Osteoblast (primary cell): Measurements from ENCODE around the gene SLC18A2. TPM values are rescaled to one million over a fixed set of nuclear protein-coding genes. Genes with fewer than 3 reads are reported as not detected.

Experiments
- DNase-seq: peaks from one replicate; pipeline ENCODE4 v3.0.0; 2011; ENCODE audit warnings: low spot score, mixed read lengths; ENCODE audit not compliant: insufficient read length; ENCODE audit errors: missing footprints
- H2AFZ ChIP-seq: 2 replicates; pipeline ENCODE4 v1.6.0; 2011; ENCODE audit warnings: mild to moderate bottlenecking, low read length
- H3K27ac ChIP-seq: 2 replicates; pipeline ENCODE4 v1.5.1; 2011; ENCODE audit warnings: mild to moderate bottlenecking, low read depth, low read length, moderate library complexity
- H3K27me3 ChIP-seq: 2 replicates; pipeline ENCODE4 v1.6.0; 2012; ENCODE audit warnings: mild to moderate bottlenecking, control low read depth, inconsistent platforms, low read length, moderate library complexity; ENCODE audit not compliant: insufficient read depth
- H3K36me3 ChIP-seq: 2 replicates; pipeline ENCODE4 v1.5.1; 2011; ENCODE audit warnings: mild to moderate bottlenecking, low read length, control low read depth, moderate library complexity; ENCODE audit not compliant: insufficient read depth
- H3K4me1 ChIP-seq: 2 replicates; pipeline ENCODE4 v1.5.1; 2011; ENCODE audit warnings: mild to moderate bottlenecking, low read length, control low read depth, moderate library complexity; ENCODE audit not compliant: insufficient read depth
- H3K4me2 ChIP-seq: 2 replicates; pipeline ENCODE4 v1.6.0; 2011; ENCODE audit warnings: mild to moderate bottlenecking, low read length; ENCODE audit not compliant: insufficient read depth
- H3K4me3 ChIP-seq: fragments of 200-600 bp; sonication (generic); 3 replicates; pipeline ENCODE4 v1.5.1; 2012; ENCODE audit warnings: mild to moderate bottlenecking, low read length, inconsistent platforms; ENCODE audit not compliant: insufficient read depth
- H3K79me2 ChIP-seq: 2 replicates; pipeline ENCODE4 v1.6.0; 2012; ENCODE audit warnings: mild to moderate bottlenecking, low read length, control low read depth, inconsistent platforms; ENCODE audit not compliant: insufficient read depth
- H3K9me3 ChIP-seq: 2 replicates; pipeline ENCODE4 v1.5.1; 2011; ENCODE audit warnings: low read depth, low read length, control low read depth
- H4K20me1 ChIP-seq: 2 replicates; pipeline ENCODE4 v1.6.0; 2012; ENCODE audit warnings: mild to moderate bottlenecking, low read length, control low read depth; ENCODE audit not compliant: insufficient read depth
- total RNA-seq: library from RNA; depleted of rRNA; stranded (reverse); fragments of >200 nt; gene quantifications from 2 replicates; pipeline ENCODE4 v1.2.3, GENCODE V29; 2012
- TF ChIP-seq, protein P1 (sequence below): IDR thresholded peaks from 2 replicates; pipeline ENCODE4 v1.5.1; 2011; ENCODE audit warnings: mild to moderate bottlenecking, low read depth, low read length, moderate library complexity; ENCODE audit errors: extremely low read depth

SLC18A2 gene
- total RNA-seq, 1 donor = not detected

DNA sequence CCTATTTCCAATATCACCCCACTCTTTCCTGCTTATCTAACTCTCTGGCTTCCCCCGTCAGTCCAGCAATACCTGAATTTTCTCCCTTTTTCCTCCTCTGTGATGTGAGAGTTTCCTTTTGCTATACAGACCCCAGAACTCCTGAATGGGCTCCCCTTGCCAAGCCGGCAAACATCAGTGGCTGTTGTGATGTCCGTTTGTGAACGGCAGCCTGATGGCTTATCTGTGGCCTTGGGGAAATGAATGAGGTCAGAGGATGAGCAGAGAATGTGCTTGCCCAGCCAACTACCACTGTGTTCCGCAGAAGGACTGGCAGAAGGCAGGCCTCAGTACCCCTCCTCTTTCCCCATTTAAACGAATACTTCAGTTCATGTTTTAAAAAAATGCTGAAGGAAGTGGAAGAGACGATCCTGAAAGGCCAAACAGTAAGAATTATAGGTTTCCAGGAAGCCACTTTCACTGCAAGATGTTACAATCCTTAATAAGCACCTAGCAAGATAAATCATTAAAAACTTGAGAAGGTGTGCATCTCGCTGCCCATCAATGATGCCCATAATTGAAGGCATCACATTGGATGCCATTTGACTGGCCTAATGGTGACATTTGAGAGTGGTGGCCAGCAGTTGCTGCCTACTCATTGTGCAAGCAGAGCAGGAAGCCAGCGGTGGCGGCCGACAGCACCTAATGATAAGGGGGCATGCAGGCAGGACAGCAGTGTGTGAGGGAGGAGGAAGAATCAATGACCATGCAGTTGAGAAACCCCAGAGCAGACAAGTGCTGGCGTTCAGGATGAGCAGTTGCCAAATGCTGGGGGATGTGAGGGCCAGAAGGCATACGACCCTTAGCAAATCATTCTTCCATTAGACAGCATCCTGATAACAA is 31.5 kb downstream of the SLC18A2 start:
- Histone ChIP-seq H3K79me2 (no peaks in the 10 kb centered on the region), H3K36me3 (no peaks in the 10 kb centered on the region), H3K27me3 (no peaks in the 10 kb centered on the region), H2AFZ (no peak overlapping the region), H3K27ac (no peak overlapping the region), H3K9me3 (no peaks in the 10 kb centered on the region), H3K4me2 (no peak overlapping the region), H3K4me1 (no peaks in the 10 kb centered on the region), H3K4me3 (no peak overlapping the region), H4K20me1 (peaks cover 2% of the 10 kb centered on the region)
- no peak for DNase-seq
- TF ChIP-seq, protein P1, sequence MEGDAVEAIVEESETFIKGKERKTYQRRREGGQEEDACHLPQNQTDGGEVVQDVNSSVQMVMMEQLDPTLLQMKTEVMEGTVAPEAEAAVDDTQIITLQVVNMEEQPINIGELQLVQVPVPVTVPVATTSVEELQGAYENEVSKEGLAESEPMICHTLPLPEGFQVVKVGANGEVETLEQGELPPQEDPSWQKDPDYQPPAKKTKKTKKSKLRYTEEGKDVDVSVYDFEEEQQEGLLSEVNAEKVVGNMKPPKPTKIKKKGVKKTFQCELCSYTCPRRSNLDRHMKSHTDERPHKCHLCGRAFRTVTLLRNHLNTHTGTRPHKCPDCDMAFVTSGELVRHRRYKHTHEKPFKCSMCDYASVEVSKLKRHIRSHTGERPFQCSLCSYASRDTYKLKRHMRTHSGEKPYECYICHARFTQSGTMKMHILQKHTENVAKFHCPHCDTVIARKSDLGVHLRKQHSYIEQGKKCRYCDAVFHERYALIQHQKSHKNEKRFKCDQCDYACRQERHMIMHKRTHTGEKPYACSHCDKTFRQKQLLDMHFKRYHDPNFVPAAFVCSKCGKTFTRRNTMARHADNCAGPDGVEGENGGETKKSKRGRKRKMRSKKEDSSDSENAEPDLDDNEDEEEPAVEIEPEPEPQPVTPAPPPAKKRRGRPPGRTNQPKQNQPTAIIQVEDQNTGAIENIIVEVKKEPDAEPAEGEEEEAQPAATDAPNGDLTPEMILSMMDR = no peak

DNA sequence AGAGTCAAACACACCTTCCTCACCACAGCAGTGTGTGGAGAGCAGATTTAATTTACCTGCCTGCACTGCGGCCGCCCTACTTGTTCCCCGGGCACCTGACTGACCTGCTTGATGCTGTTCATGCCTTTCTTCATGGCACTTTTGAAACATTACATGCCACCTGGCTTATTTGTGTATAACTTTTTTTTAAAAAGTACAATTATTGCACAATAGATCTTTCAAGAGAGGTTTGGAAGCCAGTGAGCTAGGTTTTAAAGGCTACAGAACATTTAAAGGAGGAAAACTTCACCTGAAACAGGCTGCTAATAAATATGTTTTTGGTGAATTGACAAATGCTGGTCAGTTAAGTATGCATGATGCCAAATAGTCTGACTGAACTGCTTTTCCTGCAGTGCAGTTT is 33.1 kb downstream of the SLC18A2 start:
- TF ChIP-seq, protein P1 = no peak
- no peaks in the 10 kb centered on the region for H3K27me3 ChIP-seq

DNA sequence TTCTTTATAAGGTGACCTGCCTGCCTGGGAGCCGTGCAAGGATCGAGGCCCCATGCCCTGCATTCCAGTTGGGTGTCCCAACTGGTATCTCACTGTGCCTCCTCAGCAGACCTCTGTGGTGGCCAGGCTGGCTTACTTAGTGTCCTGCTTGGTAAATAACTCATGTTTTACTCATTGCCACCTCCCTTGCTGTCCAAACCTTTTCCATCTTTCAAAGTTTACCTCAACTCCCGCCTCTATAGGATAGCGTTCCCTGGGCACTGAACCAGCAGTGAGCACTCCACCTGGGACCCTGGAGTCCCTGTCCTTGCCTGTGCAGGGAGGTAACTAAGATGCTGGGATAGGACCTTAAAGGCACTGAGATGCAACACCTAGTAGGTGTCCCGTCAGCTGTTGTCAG is 33.6 kb downstream of the SLC18A2 start:
- H3K4me2 ChIP-seq = no peak overlapping the region
- no peak overlapping the region for H2AFZ ChIP-seq
- no peaks in the 10 kb centered on the region for H3K9me3 ChIP-seq
- no peaks in the 10 kb centered on the region for H3K4me1 ChIP-seq
- H3K4me3 ChIP-seq = no peak overlapping the region
- H4K20me1 ChIP-seq = peaks cover 2% of the 10 kb centered on the region
- TF ChIP-seq, protein P1 = no peak
- no peaks in the 10 kb centered on the region for H3K79me2 ChIP-seq
- DNase-seq = no peak
- no peaks in the 10 kb centered on the region for H3K36me3 ChIP-seq
- no peak overlapping the region for H3K27ac ChIP-seq
- no peaks in the 10 kb centered on the region for H3K27me3 ChIP-seq

More for the DNA sequence above, 33.1 kb downstream of the SLC18A2 start:
- H2AFZ ChIP-seq = no peak overlapping the region
- H3K36me3 ChIP-seq = no peaks in the 10 kb centered on the region
- H3K4me3 ChIP-seq = no peak overlapping the region
- no peaks in the 10 kb centered on the region for H3K4me1 ChIP-seq
- H3K4me2 ChIP-seq = no peak overlapping the region
- no peak overlapping the region for H3K27ac ChIP-seq
- H3K79me2 ChIP-seq = no peaks in the 10 kb centered on the region
- DNase-seq = no peak
- H3K9me3 ChIP-seq = no peaks in the 10 kb centered on the region
- H4K20me1 ChIP-seq = peaks cover 2% of the 10 kb centered on the region

DNA sequence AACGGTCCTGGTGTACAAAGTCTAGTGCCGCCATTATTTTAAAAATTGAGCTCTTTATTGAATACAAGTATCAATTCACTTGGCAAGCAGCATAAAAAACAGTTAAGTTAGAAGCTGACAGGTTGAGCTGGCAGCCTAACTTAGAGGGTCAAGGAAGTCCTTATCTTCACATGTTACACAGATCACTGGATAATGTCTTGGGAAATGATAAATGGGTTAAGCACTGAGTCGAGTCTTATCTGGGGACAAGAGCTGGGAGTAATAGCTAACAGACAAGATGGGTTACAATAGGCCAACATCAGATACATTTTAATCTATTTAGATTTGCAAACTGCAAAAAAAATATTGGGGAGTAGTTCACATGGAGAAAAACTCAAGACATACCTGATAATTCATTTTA is 34.2 kb downstream of the SLC18A2 start:
- TF ChIP-seq, protein P1 = no peak
- no peak overlapping the region for H3K4me2 ChIP-seq
- H3K4me1 ChIP-seq = no peaks in the 10 kb centered on the region
- no peak for DNase-seq
- peaks cover 3% of the 10 kb centered on the region for H4K20me1 ChIP-seq
- no peaks in the 10 kb centered on the region for H3K36me3 ChIP-seq
- H3K27me3 ChIP-seq = no peaks in the 10 kb centered on the region
- no peak overlapping the region for H2AFZ ChIP-seq
- H3K4me3 ChIP-seq = no peak overlapping the region
- no peak overlapping the region for H3K27ac ChIP-seq
- no peaks in the 10 kb centered on the region for H3K79me2 ChIP-seq
- H3K9me3 ChIP-seq = no peaks in the 10 kb centered on the region
